Liver (tissue), 3 donors: ENCODE measurements around the gene NAPA.

Experiments
- EGR1 ChIP-seq, 2 donors: IDR thresholded peaks; 2 replicates each; pipeline ENCODE4 v1.6.1; 2016 to 2018; ENCODE audit warnings: antibody characterized with exemption in 2 of 2, low read depth in 2 of 2
- FOXA1 ChIP-seq: IDR thresholded peaks from 2 replicates; pipeline ENCODE4 v1.6.1; 2016; ENCODE audit warnings: antibody characterized with exemption
- GABPA ChIP-seq, 2 donors: IDR thresholded peaks in 1 of 2; conservative IDR thresholded peaks in 1 of 2; 2 replicates each; pipeline ENCODE4 v1.6.1; 2016; ENCODE audit warnings: antibody characterized with exemption in 2 of 2, mild to moderate bottlenecking in 1 of 2, moderate library complexity in 1 of 2
- JUND ChIP-seq, 2 donors: IDR thresholded peaks; 2 replicates each; pipeline ENCODE4 v1.6.1; 2016; ENCODE audit warnings: antibody characterized with exemption in 2 of 2
- RAD21 ChIP-seq, 2 donors: IDR thresholded peaks; 2 replicates each; pipeline ENCODE4 v1.6.1; 2016; ENCODE audit warnings: antibody characterized with exemption in 2 of 2, mild to moderate bottlenecking in 2 of 2
- TF ChIP-seq, protein P1 (sequence below): fragments of 150-350 bp; IDR thresholded peaks from 2 replicates; pipeline ENCODE4 v1.5.1; 2017; ENCODE audit warnings: improper control_type of control experiment, low read depth, low read length; ENCODE audit not compliant: missing input control
- TF ChIP-seq, protein P2 (sequence below): IDR thresholded peaks from 2 replicates; pipeline ENCODE4 v1.6.1; 2016; ENCODE audit warnings: antibody characterized with exemption, mild to moderate bottlenecking
- donor health status: healthy.
- donor health status: healthy.

GRCh38 chr19:47498561-47498960, 16.3 kb downstream of the NAPA start:
- TF ChIP-seq GABPA (IDR thresholded peaks at IDR 0.05 in 1 of 2, conservative IDR thresholded peaks at IDR 0.05 in 1 of 2) (no peak), EGR1 (IDR thresholded peaks at IDR 0.05; ENCODE audit: low read depth in 2 of 2) (no peak), JUND (IDR thresholded peaks at IDR 0.05) (no peak), RAD21 (IDR thresholded peaks at IDR 0.05) (no peak), FOXA1 (no peak)
- TF ChIP-seq, protein P1, sequence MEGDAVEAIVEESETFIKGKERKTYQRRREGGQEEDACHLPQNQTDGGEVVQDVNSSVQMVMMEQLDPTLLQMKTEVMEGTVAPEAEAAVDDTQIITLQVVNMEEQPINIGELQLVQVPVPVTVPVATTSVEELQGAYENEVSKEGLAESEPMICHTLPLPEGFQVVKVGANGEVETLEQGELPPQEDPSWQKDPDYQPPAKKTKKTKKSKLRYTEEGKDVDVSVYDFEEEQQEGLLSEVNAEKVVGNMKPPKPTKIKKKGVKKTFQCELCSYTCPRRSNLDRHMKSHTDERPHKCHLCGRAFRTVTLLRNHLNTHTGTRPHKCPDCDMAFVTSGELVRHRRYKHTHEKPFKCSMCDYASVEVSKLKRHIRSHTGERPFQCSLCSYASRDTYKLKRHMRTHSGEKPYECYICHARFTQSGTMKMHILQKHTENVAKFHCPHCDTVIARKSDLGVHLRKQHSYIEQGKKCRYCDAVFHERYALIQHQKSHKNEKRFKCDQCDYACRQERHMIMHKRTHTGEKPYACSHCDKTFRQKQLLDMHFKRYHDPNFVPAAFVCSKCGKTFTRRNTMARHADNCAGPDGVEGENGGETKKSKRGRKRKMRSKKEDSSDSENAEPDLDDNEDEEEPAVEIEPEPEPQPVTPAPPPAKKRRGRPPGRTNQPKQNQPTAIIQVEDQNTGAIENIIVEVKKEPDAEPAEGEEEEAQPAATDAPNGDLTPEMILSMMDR = no peak
- TF ChIP-seq, protein P2, sequence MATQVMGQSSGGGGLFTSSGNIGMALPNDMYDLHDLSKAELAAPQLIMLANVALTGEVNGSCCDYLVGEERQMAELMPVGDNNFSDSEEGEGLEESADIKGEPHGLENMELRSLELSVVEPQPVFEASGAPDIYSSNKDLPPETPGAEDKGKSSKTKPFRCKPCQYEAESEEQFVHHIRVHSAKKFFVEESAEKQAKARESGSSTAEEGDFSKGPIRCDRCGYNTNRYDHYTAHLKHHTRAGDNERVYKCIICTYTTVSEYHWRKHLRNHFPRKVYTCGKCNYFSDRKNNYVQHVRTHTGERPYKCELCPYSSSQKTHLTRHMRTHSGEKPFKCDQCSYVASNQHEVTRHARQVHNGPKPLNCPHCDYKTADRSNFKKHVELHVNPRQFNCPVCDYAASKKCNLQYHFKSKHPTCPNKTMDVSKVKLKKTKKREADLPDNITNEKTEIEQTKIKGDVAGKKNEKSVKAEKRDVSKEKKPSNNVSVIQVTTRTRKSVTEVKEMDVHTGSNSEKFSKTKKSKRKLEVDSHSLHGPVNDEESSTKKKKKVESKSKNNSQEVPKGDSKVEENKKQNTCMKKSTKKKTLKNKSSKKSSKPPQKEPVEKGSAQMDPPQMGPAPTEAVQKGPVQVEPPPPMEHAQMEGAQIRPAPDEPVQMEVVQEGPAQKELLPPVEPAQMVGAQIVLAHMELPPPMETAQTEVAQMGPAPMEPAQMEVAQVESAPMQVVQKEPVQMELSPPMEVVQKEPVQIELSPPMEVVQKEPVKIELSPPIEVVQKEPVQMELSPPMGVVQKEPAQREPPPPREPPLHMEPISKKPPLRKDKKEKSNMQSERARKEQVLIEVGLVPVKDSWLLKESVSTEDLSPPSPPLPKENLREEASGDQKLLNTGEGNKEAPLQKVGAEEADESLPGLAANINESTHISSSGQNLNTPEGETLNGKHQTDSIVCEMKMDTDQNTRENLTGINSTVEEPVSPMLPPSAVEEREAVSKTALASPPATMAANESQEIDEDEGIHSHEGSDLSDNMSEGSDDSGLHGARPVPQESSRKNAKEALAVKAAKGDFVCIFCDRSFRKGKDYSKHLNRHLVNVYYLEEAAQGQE = no peak
